Effector memory CD4-positive, alpha-beta T cell (primary cell): ENCODE measurements around the gene C5.
"Not testable (repeated sequence)": the region's sequence is repeated elsewhere in the genome, so short reads cannot be mapped to it uniquely, and the experiment has no call there.

Experiments
- DNase-seq, 3 donors: peaks; one replicate each; pipeline ENCODE4 v3.0.0-alpha.2; 2020
- H3K27ac ChIP-seq: 2 replicates; pipeline ENCODE4 v1.7.0; 2013; ENCODE audit warnings: mild to moderate bottlenecking, low read length, moderate library complexity; ENCODE audit not compliant: insufficient read depth, poor library complexity, severe bottlenecking
- H3K27me3 ChIP-seq: replicated peaks from 2 replicates; pipeline ENCODE4 v1.7.0; 2013; ENCODE audit warnings: mild to moderate bottlenecking, low read length; ENCODE audit not compliant: insufficient read depth, control insufficient read depth, poor library complexity, severe bottlenecking
- H3K36me3 ChIP-seq: 2 replicates; pipeline ENCODE4 v1.7.0; 2013; ENCODE audit warnings: mild to moderate bottlenecking, low read length, moderate library complexity; ENCODE audit not compliant: control insufficient read depth, insufficient read depth
- H3K4me1 ChIP-seq: 2 replicates; pipeline ENCODE4 v1.7.0; 2013; ENCODE audit warnings: low read length, mild to moderate bottlenecking; ENCODE audit not compliant: control insufficient read depth, insufficient read depth, poor library complexity, severe bottlenecking
- H3K4me3 ChIP-seq: 2 replicates; pipeline ENCODE4 v1.7.0; 2013; ENCODE audit warnings: low read length, low read depth, mild to moderate bottlenecking; ENCODE audit not compliant: insufficient read depth, poor library complexity, severe bottlenecking
- H3K9me3 ChIP-seq: 2 replicates; pipeline ENCODE4 v1.7.0; 2013; ENCODE audit warnings: mild to moderate bottlenecking, low read length, moderate library complexity; ENCODE audit not compliant: control insufficient read depth

Gene C5

GRCh38 chr9:121053544-121053943, 3.5 kb upstream of the C5 start:
- H3K27ac ChIP-seq, result no peak overlapping the region
- H3K4me3 ChIP-seq, result no peak overlapping the region
- H3K4me1 ChIP-seq, result no peaks in the 10 kb centered on the region
- no peak for DNase-seq
- H3K36me3 ChIP-seq, result no peaks in the 10 kb centered on the region
- no peaks in the 10 kb centered on the region for H3K9me3 ChIP-seq
- no peaks in the 10 kb centered on the region for H3K27me3 ChIP-seq

DNA sequence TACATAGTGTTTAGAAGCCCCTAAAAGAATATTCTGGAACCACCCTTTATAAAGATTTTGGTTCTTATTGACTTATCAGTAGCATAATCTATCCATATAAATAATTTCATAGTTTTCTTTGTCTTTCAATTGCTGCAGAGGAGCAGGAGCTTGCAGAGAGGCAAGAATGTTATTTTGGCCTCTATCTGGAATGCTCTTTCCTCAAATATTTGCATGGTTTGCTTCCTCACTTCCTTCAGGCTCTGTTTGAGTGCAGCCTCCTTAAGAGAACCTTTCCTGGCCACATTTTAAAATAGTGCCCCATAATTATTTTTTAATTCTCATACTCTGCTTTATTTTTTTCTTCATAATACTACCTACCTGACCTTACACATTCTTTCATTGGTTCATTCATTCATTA, 1.5 kb downstream of the C5 start:
- no peak for DNase-seq
- no peak overlapping the region for H3K4me3 ChIP-seq
- no peaks in the 10 kb centered on the region for H3K36me3 ChIP-seq
- H3K4me1 ChIP-seq, result no peaks in the 10 kb centered on the region
- no peak overlapping the region for H3K27ac ChIP-seq
- no peaks in the 10 kb centered on the region for H3K27me3 ChIP-seq
- no peaks in the 10 kb centered on the region for H3K9me3 ChIP-seq

- Histone ChIP-seq H3K27ac (no peak overlapping the region), H3K4me3 (no peak overlapping the region), H3K9me3 (no peaks in the 10 kb centered on the region), H3K4me1 (no peaks in the 10 kb centered on the region), H3K27me3 (no peaks in the 10 kb centered on the region), H3K36me3 (no peaks in the 10 kb centered on the region)
- no peak for DNase-seq
These were observed 1.9 kb downstream of the C5 start for GRCh38 chr9:121048175-121048574.

GRCh38 chr9:121038804-121039203, 11.3 kb downstream of the C5 start:
- no peaks in the 10 kb centered on the region for H3K9me3 ChIP-seq
- H3K27me3 ChIP-seq, result no peaks in the 10 kb centered on the region
- no peaks in the 10 kb centered on the region for H3K4me1 ChIP-seq
- H3K27ac ChIP-seq, result no peak overlapping the region
- DNase-seq, result no peak
- H3K36me3 ChIP-seq, result no peaks in the 10 kb centered on the region
- H3K4me3 ChIP-seq, result no peak overlapping the region

DNA sequence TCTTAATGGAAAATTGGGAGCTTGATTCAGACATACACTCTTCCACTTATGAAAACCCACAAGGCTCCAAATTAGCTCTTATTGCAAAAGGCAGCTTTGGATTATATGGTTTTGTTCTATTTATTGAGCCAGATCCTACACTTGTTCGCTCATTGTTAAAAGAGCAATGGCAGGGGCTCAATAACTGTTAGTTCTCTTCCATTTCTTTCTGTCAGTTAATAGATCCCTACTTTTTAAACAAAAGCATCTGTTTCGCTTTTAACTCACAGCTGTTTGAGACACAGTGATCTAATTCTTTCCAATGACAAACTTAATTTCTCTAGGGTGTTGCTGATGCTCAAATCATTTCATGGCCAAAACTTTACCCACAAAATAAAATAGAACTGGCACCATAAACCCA, 11.7 kb downstream of the C5 start:
- H3K27ac ChIP-seq, result no peak overlapping the region
- DNase-seq, result no peak
- H3K4me1 ChIP-seq, result no peaks in the 10 kb centered on the region
- no peaks in the 10 kb centered on the region for H3K36me3 ChIP-seq
- H3K9me3 ChIP-seq, result no peaks in the 10 kb centered on the region
- H3K27me3 ChIP-seq, result no peaks in the 10 kb centered on the region
- H3K4me3 ChIP-seq, result no peak overlapping the region

GRCh38 chr9:121035717-121036116, 14.4 kb downstream of the C5 start:
- H3K9me3 ChIP-seq, H3K4me1 ChIP-seq, H3K4me3 ChIP-seq, DNase-seq, H3K36me3 ChIP-seq, H3K27ac ChIP-seq, H3K27me3 ChIP-seq: not testable (repeated sequence)

- Histone ChIP-seq H3K36me3 (no peaks in the 10 kb centered on the region), H3K27ac (no peak overlapping the region), H3K4me3 (no peak overlapping the region), H3K27me3 (no peaks in the 10 kb centered on the region), H3K9me3 (no peaks in the 10 kb centered on the region), H3K4me1 (no peaks in the 10 kb centered on the region)
- DNase-seq, result no peak
These were observed 15.5 kb downstream of the C5 start for GRCh38 chr9:121034529-121034928.

- no peaks in the 10 kb centered on the region for H3K4me1 ChIP-seq
- no peak overlapping the region for H3K4me3 ChIP-seq
- no peaks in the 10 kb centered on the region for H3K27me3 ChIP-seq
- H3K36me3 ChIP-seq, result no peaks in the 10 kb centered on the region
- H3K9me3 ChIP-seq, result no peaks in the 10 kb centered on the region
- no peak overlapping the region for H3K27ac ChIP-seq
- DNase-seq, result no peak
These were observed 20.6 kb downstream of the C5 start for GRCh38 chr9:121029469-121029868.

- H3K4me1 ChIP-seq, H3K27ac ChIP-seq, H3K4me3 ChIP-seq, H3K27me3 ChIP-seq, H3K36me3 ChIP-seq, H3K9me3 ChIP-seq, DNase-seq: not testable (repeated sequence)
These were observed 21.8 kb downstream of the C5 start for GRCh38 chr9:121028285-121028684.

- DNase-seq, result no peak
- no peak overlapping the region for H3K27ac ChIP-seq
These were observed 23.3 kb downstream of the C5 start for GRCh38 chr9:121026768-121027167.

GRCh38 chr9:121026260-121026691, 23.8 kb downstream of the C5 start:
- Histone ChIP-seq H3K4me3 (no peak overlapping the region), H3K36me3 (no peaks in the 10 kb centered on the region), H3K9me3 (no peaks in the 10 kb centered on the region), H3K27me3 (no peaks in the 10 kb centered on the region), H3K4me1 (no peaks in the 10 kb centered on the region), H3K27ac (no peak overlapping the region)
- DNase-seq, result no peak

More at GRCh38 chr9:121026768-121027167, 23.3 kb downstream of the C5 start:
- Histone ChIP-seq H3K27me3 (no peaks in the 10 kb centered on the region), H3K36me3 (no peaks in the 10 kb centered on the region), H3K4me3 (no peak overlapping the region), H3K9me3 (no peaks in the 10 kb centered on the region), H3K4me1 (no peaks in the 10 kb centered on the region)
